NB4 (cell line): ENCODE measurements around the gene ATG12.

ENCODE experiments used
- CTCF ChIP-seq: IDR thresholded peaks from one replicate; pipeline ENCODE4 v1.5.1; 2012; ENCODE audit warnings: low read depth, low read length
- MAX ChIP-seq: IDR thresholded peaks from 2 replicates; pipeline ENCODE4 v1.6.1; 2011; ENCODE audit warnings: low read depth, low read length

- TF ChIP-seq CTCF (peak; percentile 68), MAX (no peak)
Observed at GRCh38 chr5:115831163-115831768, 10.1 kb downstream of the ATG12 start.
